HEK293 (cell line): Measurements from ENCODE around the gene GORAB.

Experiments
- CTCF ChIA-PET: fragments of 350-600 bp; formaldehyde crosslinking; extraction: SDS; loops from one replicate; lab custom pipeline; 2021; ENCODE audit warnings: antibody characterized with exemption; lab: Yijun Ruan, JAX
- POLR2A ChIA-PET: fragments of 300-600 bp; formaldehyde crosslinking; extraction: SDS; loops from one replicate; lab custom pipeline; 2020; ENCODE audit warnings: antibody characterized with exemption, inconsistent platforms; lab: Yijun Ruan, JAX
- H3K27ac ChIP-seq: fragments of 200-500 bp; sonication (Bioruptor generic); 2 replicates; pipeline ENCODE4 v1.5.1; 2014; ENCODE audit warnings: low read depth, low read length, control low read depth, inconsistent platforms; ENCODE audit errors: extremely low read depth
- H3K36me3 ChIP-seq, 2 experiments: fragments of 200-500 bp in 1 of 2; sonication (Bioruptor generic) in 1 of 2; 1 replicate in 1 of 2; 2 replicates in 1 of 2; pipeline ENCODE4 v1.5.1; 2014 to 2017; ENCODE audit warnings: inconsistent platforms in 2 of 2, low read length in 2 of 2; ENCODE audit not compliant: control insufficient read depth in 2 of 2, insufficient read depth in 1 of 2
- H3K4me1 ChIP-seq: fragments of 200-500 bp; sonication (Bioruptor generic); 2 replicates; pipeline ENCODE4 v1.5.1; 2014; ENCODE audit warnings: mild to moderate bottlenecking, low read length, inconsistent platforms; ENCODE audit not compliant: control insufficient read depth, insufficient read depth
- H3K4me3 ChIP-seq: 2 replicates; pipeline ENCODE4 v1.5.1; 2011; ENCODE audit warnings: low read depth, mild to moderate bottlenecking, control low read depth, low read length, moderate library complexity
- H3K9me3 ChIP-seq: fragments of 200-500 bp; sonication (Bioruptor generic); 2 replicates; pipeline ENCODE4 v1.5.1; 2014; ENCODE audit warnings: low read depth, low read length, inconsistent platforms; ENCODE audit not compliant: control insufficient read depth, insufficient read depth
- GLI4 ChIP-seq: fragments of 450-650 bp; formaldehyde crosslinking; IDR thresholded peaks from 2 replicates; pipeline ENCODE4 v1.5.1; 2016; ENCODE audit warnings: missing biosample characterization, missing genetic modification characterization
- GLIS2 ChIP-seq: fragments of 450-650 bp; formaldehyde crosslinking; IDR thresholded peaks from 2 replicates; pipeline ENCODE4 v1.5.1; 2016; ENCODE audit warnings: missing biosample characterization, missing genetic modification characterization
- WT1 ChIP-seq: fragments of 450-650 bp; formaldehyde crosslinking; IDR thresholded peaks from 2 replicates; pipeline ENCODE4 v1.5.1; 2016; ENCODE audit warnings: missing biosample characterization, missing genetic modification characterization
- YY1 ChIP-seq: fragments of 450-650 bp; formaldehyde crosslinking; IDR thresholded peaks from 2 replicates; pipeline ENCODE4 v1.5.1; 2018; ENCODE audit warnings: missing biosample characterization, missing genetic modification characterization
- ZBTB20 ChIP-seq: fragments of 450-650 bp; formaldehyde crosslinking; IDR thresholded peaks from 2 replicates; pipeline ENCODE4 v1.5.1; 2016; ENCODE audit warnings: missing biosample characterization, missing genetic modification characterization
- ZBTB7A ChIP-seq: fragments of 450-650 bp; formaldehyde crosslinking; IDR thresholded peaks from 2 replicates; pipeline ENCODE4 v1.5.1; 2016; ENCODE audit warnings: low read depth, missing biosample characterization, missing genetic modification characterization
- ZNF121 ChIP-seq: fragments of 450-650 bp; formaldehyde crosslinking; IDR thresholded peaks from 2 replicates; pipeline ENCODE4 v1.5.1; 2016; ENCODE audit warnings: missing biosample characterization, missing genetic modification characterization
- ZNF140 ChIP-seq: fragments of 450-650 bp; formaldehyde crosslinking; IDR thresholded peaks from 2 replicates; pipeline ENCODE4 v1.5.1; 2016; ENCODE audit warnings: missing biosample characterization, missing genetic modification characterization
- ZNF16 ChIP-seq: fragments of 450-650 bp; formaldehyde crosslinking; IDR thresholded peaks from 2 replicates; pipeline ENCODE4 v1.5.1; 2016; ENCODE audit warnings: low read depth, missing biosample characterization, missing genetic modification characterization
- ZNF169 ChIP-seq: fragments of 450-650 bp; formaldehyde crosslinking; IDR thresholded peaks from 2 replicates; pipeline ENCODE4 v1.5.1; 2016; ENCODE audit warnings: missing biosample characterization, missing genetic modification characterization
- ZNF2 ChIP-seq: fragments of 450-650 bp; formaldehyde crosslinking; IDR thresholded peaks from 2 replicates; pipeline ENCODE4 v1.5.1; 2016; ENCODE audit warnings: missing biosample characterization, missing genetic modification characterization
- ZNF211 ChIP-seq: fragments of 450-650 bp; formaldehyde crosslinking; IDR thresholded peaks from 2 replicates; pipeline ENCODE4 v1.5.1; 2016; ENCODE audit warnings: low read depth, missing biosample characterization, missing genetic modification characterization
- ZNF214 ChIP-seq: fragments of 450-650 bp; formaldehyde crosslinking; IDR thresholded peaks from 2 replicates; pipeline ENCODE4 v1.5.1; 2017; ENCODE audit warnings: missing biosample characterization, mild to moderate bottlenecking, missing genetic modification characterization, borderline replicate concordance
- ZNF239 ChIP-seq: fragments of 450-650 bp; formaldehyde crosslinking; IDR thresholded peaks from 2 replicates; pipeline ENCODE4 v1.5.1; 2016; ENCODE audit warnings: missing biosample characterization, missing genetic modification characterization
- ZNF274 ChIP-seq, 2 experiments: fragments of 200-500 bp in 1 of 2; fragments of 450-650 bp in 1 of 2; sonication (Bioruptor generic) in 1 of 2; formaldehyde crosslinking in 1 of 2; IDR thresholded peaks; 2 replicates each; pipeline versions ENCODE4 v1.5.1 to v1.6.1; 2014 to 2016; ENCODE audit warnings: borderline replicate concordance in 1 of 2, inconsistent platforms in 1 of 2, low read length in 1 of 2, missing biosample characterization in 1 of 2, missing genetic modification characterization in 1 of 2
- ZNF302 ChIP-seq: fragments of 450-650 bp; formaldehyde crosslinking; IDR thresholded peaks from 2 replicates; pipeline ENCODE4 v1.5.1; 2016; ENCODE audit warnings: missing biosample characterization, missing genetic modification characterization, low read depth
- ZNF311 ChIP-seq: fragments of 450-650 bp; formaldehyde crosslinking; IDR thresholded peaks from 2 replicates; pipeline ENCODE4 v1.5.1; 2017; ENCODE audit warnings: missing biosample characterization, missing genetic modification characterization, borderline replicate concordance
- ZNF394 ChIP-seq: fragments of 450-650 bp; formaldehyde crosslinking; IDR thresholded peaks from 2 replicates; pipeline ENCODE4 v1.5.1; 2016; ENCODE audit warnings: missing biosample characterization, missing genetic modification characterization, mild to moderate bottlenecking, moderate library complexity, borderline replicate concordance
- ZNF510 ChIP-seq: fragments of 450-650 bp; formaldehyde crosslinking; IDR thresholded peaks from 2 replicates; pipeline ENCODE4 v1.5.1; 2018; ENCODE audit warnings: mild to moderate bottlenecking, missing genetic modification characterization, missing biosample characterization; ENCODE audit not compliant: insufficient replicate concordance
- ZNF626 ChIP-seq: fragments of 450-650 bp; sonication (Bioruptor Pico); formaldehyde crosslinking; IDR thresholded peaks from 2 replicates; pipeline ENCODE4 v1.5.1; 2018; ENCODE audit warnings: missing biosample characterization, missing genetic modification characterization, inconsistent platforms
- ZNF707 ChIP-seq: fragments of 450-650 bp; formaldehyde crosslinking; IDR thresholded peaks from 2 replicates; pipeline ENCODE4 v1.5.1; 2016; ENCODE audit warnings: missing biosample characterization, missing genetic modification characterization
- ZNF768 ChIP-seq: fragments of 450-650 bp; formaldehyde crosslinking; IDR thresholded peaks from 2 replicates; pipeline ENCODE4 v1.5.1; 2018; ENCODE audit warnings: missing biosample characterization, mild to moderate bottlenecking, missing genetic modification characterization
- TF ChIP-seq, protein P1 (sequence below): fragments of 450-650 bp; formaldehyde crosslinking; IDR thresholded peaks from 2 replicates; pipeline ENCODE4 v1.5.1; 2017; ENCODE audit warnings: missing biosample characterization, missing genetic modification characterization
- TF ChIP-seq, protein P2 (sequence below): fragments of 450-650 bp; formaldehyde crosslinking; IDR thresholded peaks from 2 replicates; pipeline ENCODE4 v1.5.1; 2016; ENCODE audit warnings: missing biosample characterization, missing genetic modification characterization
- TF ChIP-seq, protein P3 (sequence below): fragments of 450-650 bp; formaldehyde crosslinking; IDR thresholded peaks from 2 replicates; pipeline ENCODE4 v1.5.1; 2016; ENCODE audit warnings: missing biosample characterization, missing genetic modification characterization

Gene GORAB

DNA sequence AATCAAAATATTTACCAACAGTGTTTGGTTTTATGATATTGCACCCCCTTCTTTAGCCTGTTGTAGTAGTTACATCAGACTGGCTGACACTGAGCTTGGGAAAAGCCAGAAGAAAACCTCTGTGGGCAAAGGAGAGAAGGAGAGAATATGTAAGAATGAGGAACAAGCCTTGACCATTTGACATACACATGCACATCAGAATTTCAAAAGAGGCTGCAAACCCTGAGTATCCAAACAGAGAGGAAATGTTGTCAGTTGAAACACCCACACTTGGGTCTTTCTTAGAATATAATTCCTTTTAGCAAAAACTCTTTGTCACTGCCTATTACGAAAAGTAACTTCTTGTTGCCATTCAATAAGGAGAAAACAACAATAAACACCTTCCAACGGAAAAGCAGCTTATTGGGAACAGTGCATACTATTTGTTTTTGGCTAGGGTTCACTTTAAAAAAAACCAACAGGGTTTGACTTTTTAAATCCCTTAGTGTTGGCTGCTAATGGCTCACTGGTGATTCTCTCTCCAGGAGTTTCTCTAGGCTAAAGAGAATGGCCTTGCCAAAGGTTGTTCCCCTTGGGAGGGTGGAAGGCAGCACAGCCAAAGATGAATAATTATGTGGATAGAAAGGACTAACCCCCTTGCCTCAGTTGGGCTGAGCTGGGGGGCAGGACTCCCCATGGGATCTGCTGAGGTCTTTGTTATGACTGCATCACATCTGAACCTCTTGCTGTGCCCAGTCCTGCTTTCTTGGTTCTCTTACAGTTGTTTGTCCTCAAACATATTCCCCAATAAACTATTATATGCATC, 48.9 kb downstream of the GORAB start:
- H3K4me1 ChIP-seq: no peaks in the 10 kb centered on the region
- no peaks in the 10 kb centered on the region for H3K9me3 ChIP-seq
- CTCF ChIA-PET: interaction anchor here (0.7 kb wide), 1 partner anchor 185 kb away, joined by 4 read pairs; no protein-coding TSS in a partner anchor
- POLR2A ChIA-PET: no interaction called here
- H3K27ac ChIP-seq: no peak overlapping the region
- no peaks in the 10 kb centered on the region for H3K36me3 ChIP-seq
- TF ChIP-seq GLI4: no peak
- TF ChIP-seq ZNF16 (tag by site-specific recombination): no peak
- TF ChIP-seq ZNF394: no peak
- TF ChIP-seq, protein P1, sequence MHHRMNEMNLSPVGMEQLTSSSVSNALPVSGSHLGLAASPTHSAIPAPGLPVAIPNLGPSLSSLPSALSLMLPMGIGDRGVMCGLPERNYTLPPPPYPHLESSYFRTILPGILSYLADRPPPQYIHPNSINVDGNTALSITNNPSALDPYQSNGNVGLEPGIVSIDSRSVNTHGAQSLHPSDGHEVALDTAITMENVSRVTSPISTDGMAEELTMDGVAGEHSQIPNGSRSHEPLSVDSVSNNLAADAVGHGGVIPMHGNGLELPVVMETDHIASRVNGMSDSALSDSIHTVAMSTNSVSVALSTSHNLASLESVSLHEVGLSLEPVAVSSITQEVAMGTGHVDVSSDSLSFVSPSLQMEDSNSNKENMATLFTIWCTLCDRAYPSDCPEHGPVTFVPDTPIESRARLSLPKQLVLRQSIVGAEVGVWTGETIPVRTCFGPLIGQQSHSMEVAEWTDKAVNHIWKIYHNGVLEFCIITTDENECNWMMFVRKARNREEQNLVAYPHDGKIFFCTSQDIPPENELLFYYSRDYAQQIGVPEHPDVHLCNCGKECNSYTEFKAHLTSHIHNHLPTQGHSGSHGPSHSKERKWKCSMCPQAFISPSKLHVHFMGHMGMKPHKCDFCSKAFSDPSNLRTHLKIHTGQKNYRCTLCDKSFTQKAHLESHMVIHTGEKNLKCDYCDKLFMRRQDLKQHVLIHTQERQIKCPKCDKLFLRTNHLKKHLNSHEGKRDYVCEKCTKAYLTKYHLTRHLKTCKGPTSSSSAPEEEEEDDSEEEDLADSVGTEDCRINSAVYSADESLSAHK (tag by site-specific recombination): no peak
- no peak for TF ChIP-seq ZNF311 (tag by site-specific recombination)
- TF ChIP-seq ZNF510 (tag by site-specific recombination): no peak
- TF ChIP-seq ZNF302 (tag by site-specific recombination): no peak
- TF ChIP-seq ZNF274 (IDR thresholded peaks at IDR 0.05; ENCODE audit: low read length): no peak
- no peak for TF ChIP-seq ZNF274 (tag by site-specific recombination; IDR thresholded peaks at IDR 0.05; ENCODE audit: borderline replicate concordance)
- no peak for TF ChIP-seq WT1
- TF ChIP-seq, protein P2, sequence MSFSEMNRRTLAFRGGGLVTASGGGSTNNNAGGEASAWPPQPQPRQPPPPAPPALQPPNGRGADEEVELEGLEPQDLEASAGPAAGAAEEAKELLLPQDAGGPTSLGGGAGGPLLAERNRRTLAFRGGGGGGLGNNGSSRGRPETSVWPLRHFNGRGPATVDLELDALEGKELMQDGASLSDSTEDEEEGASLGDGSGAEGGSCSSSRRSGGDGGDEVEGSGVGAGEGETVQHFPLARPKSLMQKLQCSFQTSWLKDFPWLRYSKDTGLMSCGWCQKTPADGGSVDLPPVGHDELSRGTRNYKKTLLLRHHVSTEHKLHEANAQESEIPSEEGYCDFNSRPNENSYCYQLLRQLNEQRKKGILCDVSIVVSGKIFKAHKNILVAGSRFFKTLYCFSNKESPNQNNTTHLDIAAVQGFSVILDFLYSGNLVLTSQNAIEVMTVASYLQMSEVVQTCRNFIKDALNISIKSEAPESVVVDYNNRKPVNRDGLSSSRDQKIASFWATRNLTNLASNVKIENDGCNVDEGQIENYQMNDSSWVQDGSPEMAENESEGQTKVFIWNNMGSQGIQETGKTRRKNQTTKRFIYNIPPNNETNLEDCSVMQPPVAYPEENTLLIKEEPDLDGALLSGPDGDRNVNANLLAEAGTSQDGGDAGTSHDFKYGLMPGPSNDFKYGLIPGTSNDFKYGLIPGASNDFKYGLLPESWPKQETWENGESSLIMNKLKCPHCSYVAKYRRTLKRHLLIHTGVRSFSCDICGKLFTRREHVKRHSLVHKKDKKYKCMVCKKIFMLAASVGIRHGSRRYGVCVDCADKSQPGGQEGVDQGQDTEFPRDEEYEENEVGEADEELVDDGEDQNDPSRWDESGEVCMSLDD (tag by site-specific recombination): no peak
- TF ChIP-seq ZNF707 (tag by site-specific recombination): no peak
- no peak for TF ChIP-seq ZBTB20
- TF ChIP-seq ZNF211 (tag by site-specific recombination): no peak
- TF ChIP-seq ZNF214 (tag by site-specific recombination): no peak
- TF ChIP-seq GLIS2: no peak
- no peak for TF ChIP-seq ZNF239
- TF ChIP-seq YY1 (tag by site-specific recombination): no peak
- no peak overlapping the region for H3K4me3 ChIP-seq

DNA sequence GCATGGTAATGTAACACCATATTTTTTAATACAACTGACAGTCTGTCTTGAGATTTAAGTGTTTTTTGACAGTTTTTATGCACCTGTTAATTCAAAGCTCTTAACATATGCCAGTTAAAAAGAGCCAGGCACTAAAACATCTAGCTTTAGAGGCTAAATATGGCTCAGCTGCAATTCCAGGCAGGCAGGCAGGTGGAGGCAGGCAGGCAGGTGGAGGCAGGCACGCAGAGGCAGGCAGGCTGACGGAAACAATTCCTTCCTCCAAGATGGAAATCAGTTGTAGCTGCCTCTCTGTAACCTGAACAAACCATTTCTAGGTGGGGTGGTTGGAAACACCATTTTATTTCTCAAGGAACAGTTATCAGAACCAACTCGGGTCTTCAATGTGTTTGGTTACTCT, 51.2 kb downstream of the GORAB start:
- ChIA-PET POLR2A (no interaction called here), CTCF (no interaction called here)
- Histone ChIP-seq H3K9me3 (no peaks in the 10 kb centered on the region), H3K27ac (no peak overlapping the region), H3K4me1 (no peaks in the 10 kb centered on the region), H3K4me3 (no peak overlapping the region), H3K36me3 (no peaks in the 10 kb centered on the region)
- TF ChIP-seq ZNF768 (tag by site-specific recombination) (no peak), ZBTB7A (tag by site-specific recombination) (no peak), ZNF2 (no peak), ZNF626 (tag by site-specific recombination) (no peak), ZNF169 (tag by site-specific recombination) (no peak), ZNF140 (no peak), ZNF121 (tag by site-specific recombination) (no peak)
- TF ChIP-seq, protein P3, sequence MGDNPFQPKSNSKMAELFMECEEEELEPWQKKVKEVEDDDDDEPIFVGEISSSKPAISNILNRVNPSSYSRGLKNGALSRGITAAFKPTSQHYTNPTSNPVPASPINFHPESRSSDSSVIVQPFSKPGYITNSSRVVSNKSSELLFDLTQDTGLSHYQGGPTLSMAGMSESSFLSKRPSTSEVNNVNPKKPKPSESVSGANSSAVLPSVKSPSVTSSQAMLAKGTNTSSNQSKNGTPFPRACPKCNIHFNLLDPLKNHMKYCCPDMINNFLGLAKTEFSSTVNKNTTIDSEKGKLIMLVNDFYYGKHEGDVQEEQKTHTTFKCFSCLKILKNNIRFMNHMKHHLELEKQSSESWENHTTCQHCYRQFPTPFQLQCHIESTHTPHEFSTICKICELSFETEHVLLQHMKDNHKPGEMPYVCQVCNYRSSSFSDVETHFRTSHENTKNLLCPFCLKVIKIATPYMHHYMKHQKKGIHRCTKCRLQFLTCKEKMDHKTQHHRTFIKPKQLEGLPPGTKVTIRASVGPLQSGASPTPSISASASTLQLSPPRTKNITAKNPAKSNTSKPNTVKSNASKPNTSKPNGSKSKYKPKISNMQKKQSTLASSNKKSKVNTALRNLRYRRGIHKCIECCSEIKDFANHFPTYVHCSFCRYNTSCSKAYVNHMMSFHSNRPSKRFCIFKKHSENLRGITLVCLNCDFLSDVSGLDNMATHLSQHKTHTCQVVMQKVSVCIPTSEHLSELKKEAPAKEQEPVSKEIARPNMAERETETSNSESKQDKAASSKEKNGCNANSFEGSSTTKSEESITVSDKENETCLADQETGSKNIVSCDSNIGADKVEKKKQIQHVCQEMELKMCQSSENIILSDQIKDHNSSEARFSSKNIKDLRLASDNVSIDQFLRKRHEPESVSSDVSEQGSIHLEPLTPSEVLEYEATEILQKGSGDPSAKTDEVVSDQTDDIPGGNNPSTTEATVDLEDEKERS (tag by site-specific recombination): no peak
